HCT116 (cell line): ENCODE results near the gene SRP9. TPM values are rescaled to one million over a fixed set of nuclear protein-coding genes. Genes with fewer than 3 reads are reported as not detected.

Experiments
- ATAC-seq: fragments of 200-7000 bp; cut with Tn5 transposase; 2 replicates; pipeline ENCODE4 v1.9.1; 2020; ENCODE audit warnings: mild to moderate bottlenecking, moderate library complexity
- BruUV-seq: library from RNA; stranded (reverse); fragments of 400-500 nt; replicated peaks from 2 replicates; lab custom pipeline; 2021; lab: Mats Ljungman, UMichigan
- CTCF ChIA-PET: fragments of 300-600 bp; sonication (Branson Sonifier 250); formaldehyde crosslinking; loops from one replicate; lab custom pipeline; 2021; ENCODE audit warnings: antibody characterized with exemption; lab: Charles Lee
- POLR2A ChIA-PET: fragments of 300-600, 350-600 bp; sonication (Branson Sonifier 250); formaldehyde crosslinking; loops from one replicate; lab custom pipeline; 2021; ENCODE audit warnings: antibody characterized with exemption; lab: Charles Lee
- RAD21 ChIA-PET, 2 experiments: fragments of 300-600 bp; sonication (Branson Sonifier 250); formaldehyde crosslinking; loops; one replicate each; lab custom pipeline; 2023; ENCODE audit warnings: low total read pairs in 2 of 2; ENCODE audit not compliant: uncharacterized antibody in 2 of 2, unreplicated experiment in 2 of 2, low non-redundant PET in 1 of 2; lab: Charles Lee
- DNase-seq: peaks from one replicate; pipeline ENCODE4 v3.0.0-alpha.2; 2010; ENCODE audit warnings: low read depth, low spot score
- H2AFZ ChIP-seq: fragments of 200-600 bp; shearing (Covaris generic), sonication (generic); 2 replicates; pipeline ENCODE4 v1.6.1; 2017; ENCODE audit warnings: low read depth, mixed run types, mixed read lengths, antibody characterized with exemption, low read length; ENCODE audit not compliant: poor library complexity, severe bottlenecking
- H3K27ac ChIP-seq: 2 replicates; pipeline ENCODE4 v1.5.1; 2012; ENCODE audit warnings: low read depth, low read length
- H3K27me3 ChIP-seq: fragments of 200-600 bp; sonication (generic); 2 replicates; pipeline ENCODE4 v1.6.1; 2016; ENCODE audit warnings: mixed run types, low read length, mixed read lengths; ENCODE audit not compliant: insufficient read depth
- H3K36me3 ChIP-seq, 2 experiments: fragments of 200-500 bp in 1 of 2; fragments of 200-600 bp in 1 of 2; sonication (Bioruptor generic) in 1 of 2; sonication (generic) in 1 of 2; 2 replicates each; pipeline versions ENCODE4 v1.5.1 to v1.6.1; 2014 to 2016; ENCODE audit warnings: low read length in 2 of 2, inconsistent platforms in 1 of 2, mixed read lengths in 1 of 2, mixed run types in 1 of 2; ENCODE audit not compliant: insufficient read depth in 2 of 2, control insufficient read depth in 1 of 2
- H3K4me1 ChIP-seq, 2 experiments: fragments of 200-600 bp in 1 of 2; sonication (generic) in 1 of 2; 2 replicates each; pipeline versions ENCODE4 v1.5.1 to v1.6.1; 2012 to 2017; ENCODE audit warnings: low read length in 2 of 2, inconsistent platforms in 1 of 2, mild to moderate bottlenecking in 1 of 2, mixed read lengths in 1 of 2, mixed run types in 1 of 2, moderate library complexity in 1 of 2; ENCODE audit not compliant: insufficient read depth in 2 of 2, control insufficient read depth in 1 of 2
- H3K4me2 ChIP-seq: fragments of 200-600 bp; sonication (generic); 2 replicates; pipeline ENCODE4 v1.6.1; 2017; ENCODE audit warnings: mixed run types, low read length, mixed read lengths
- H3K4me3 ChIP-seq, 2 experiments: fragments of 200-600 bp in 1 of 2; sonication (generic) in 1 of 2; replicated peaks in 1 of 2; 2 replicates each; pipeline ENCODE4 v1.5.1; 2011 to 2016; ENCODE audit warnings: low read length in 2 of 2, control low read depth in 1 of 2, low read depth in 1 of 2, mild to moderate bottlenecking in 1 of 2, mixed read lengths in 1 of 2, mixed run types in 1 of 2
- H3K79me2 ChIP-seq: fragments of 200-600 bp; sonication (generic); 2 replicates; pipeline ENCODE4 v1.6.1; 2017; ENCODE audit warnings: mild to moderate bottlenecking, mixed run types, low read length, moderate library complexity, mixed read lengths; ENCODE audit not compliant: insufficient read depth
- H3K9ac ChIP-seq: fragments of 200-600 bp; sonication (generic); 2 replicates; pipeline ENCODE4 v1.6.1; 2016; ENCODE audit warnings: low read length, mixed read lengths
- H3K9me2 ChIP-seq: fragments of 200-600 bp; sonication (generic), shearing (Covaris generic); 2 replicates; pipeline ENCODE4 v1.6.1; 2017; ENCODE audit warnings: mixed run types, mild to moderate bottlenecking, moderate library complexity; ENCODE audit not compliant: insufficient read depth
- H3K9me3 ChIP-seq, 2 experiments: fragments of 200-500 bp in 1 of 2; fragments of 200-600 bp in 1 of 2; sonication (Bioruptor generic) in 1 of 2; sonication (generic) in 1 of 2; 2 replicates each; pipeline ENCODE4 v1.6.1; 2014 to 2017; ENCODE audit warnings: low read length in 2 of 2, mixed read lengths in 2 of 2, inconsistent platforms in 1 of 2, low read depth in 1 of 2, mild to moderate bottlenecking in 1 of 2, mixed run types in 1 of 2, moderate library complexity in 1 of 2; ENCODE audit not compliant: control insufficient read depth in 1 of 2, insufficient read depth in 1 of 2
- H4K20me1 ChIP-seq: fragments of 200-600 bp; sonication (generic), shearing (Covaris generic); 2 replicates; pipeline ENCODE4 v1.6.1; 2017; ENCODE audit warnings: mixed run types, mild to moderate bottlenecking, moderate library complexity; ENCODE audit not compliant: insufficient read depth
- EGR1 ChIP-seq: IDR thresholded peaks from 2 replicates; pipeline ENCODE4 v1.6.1; 2012; ENCODE audit warnings: low read depth
- ELF1 ChIP-seq: IDR thresholded peaks from 2 replicates; pipeline ENCODE4 v1.6.1; 2012; ENCODE audit warnings: low read depth, borderline replicate concordance
- EZH2 ChIP-seq: fragments of 200-600 bp; sonication (generic); IDR thresholded peaks from 2 replicates; pipeline ENCODE4 v1.6.1; 2017; ENCODE audit warnings: antibody characterized with exemption, mixed run types
- EZH2phosphoT487 ChIP-seq: fragments of 200-600 bp; IDR thresholded peaks from 2 replicates; pipeline ENCODE4 v1.6.1; 2018; ENCODE audit warnings: antibody characterized with exemption, borderline replicate concordance
- FOSL1 ChIP-seq: IDR thresholded peaks from 2 replicates; pipeline ENCODE4 v1.6.1; 2012; ENCODE audit warnings: low read depth
- POLR2AphosphoS5 ChIP-seq: IDR thresholded peaks from 2 replicates; pipeline ENCODE4 v1.6.1; 2011; ENCODE audit warnings: mild to moderate bottlenecking, low read depth, low read length, moderate library complexity
- SP1 ChIP-seq: IDR thresholded peaks from 2 replicates; pipeline ENCODE4 v1.6.1; 2012; ENCODE audit warnings: low read depth
- YY1 ChIP-seq: IDR thresholded peaks from 2 replicates; pipeline ENCODE4 v1.6.1; 2011; ENCODE audit warnings: low read length, low read depth, moderate library complexity, mild to moderate bottlenecking; ENCODE audit not compliant: insufficient replicate concordance; ENCODE audit errors: extremely low read depth
- ZNF274 ChIP-seq: fragments of 200-500 bp; sonication (Bioruptor generic); IDR thresholded peaks from 2 replicates; pipeline ENCODE4 v1.6.1; 2014; ENCODE audit warnings: mild to moderate bottlenecking, low read depth, low read length, inconsistent platforms
- intact Hi-C: fragments of 100-400 bp; cut with micrococcal nuclease; formaldehyde crosslinking; loops from 2 replicates; pipeline ENCODE4 v1.10.0; 2022
- total RNA-seq: library from RNA; stranded (reverse); gene quantifications from one replicate; pipeline ENCODE4 v1.2.1, GENCODE V29; 2021; ENCODE audit not compliant: unreplicated experiment
- TF ChIP-seq, protein P1 (sequence below): IDR thresholded peaks from 2 replicates; pipeline ENCODE4 v1.6.1; 2011; ENCODE audit warnings: mild to moderate bottlenecking, low read length, moderate library complexity; ENCODE audit not compliant: insufficient replicate concordance; ENCODE audit errors: extremely low read depth

Gene SRP9
- total RNA-seq, 1 experiment from 2014 or later = 220 TPM

- ChIA-PET POLR2A (no interaction called here), CTCF (no interaction called here), RAD21 (no interaction called here)
- Histone ChIP-seq H3K27ac (no peak overlapping the region), H3K4me1 (no peaks in the 10 kb centered on the region), H3K79me2 (no peaks in the 10 kb centered on the region), H3K9ac (no peak overlapping the region), H3K27me3 (no peaks in the 10 kb centered on the region), H3K9me2 (no peaks in the 10 kb centered on the region), H3K9me3 (no peaks in the 10 kb centered on the region), H3K36me3 (no peaks in the 10 kb centered on the region), H3K4me3 (no peak overlapping the region), H4K20me1 (no peaks in the 10 kb centered on the region), H2AFZ (no peak overlapping the region), H3K4me2 (no peak overlapping the region)
- ATAC-seq (no peak), DNase-seq (no peak)
- BruUV-seq = no TSS peak
- intact Hi-C loops = no loop called here
- TF ChIP-seq SP1 = no peak
- no peak for TF ChIP-seq POLR2AphosphoS5
- TF ChIP-seq ELF1 = no peak
- TF ChIP-seq EZH2phosphoT487 = no peak
- TF ChIP-seq FOSL1 = no peak
- TF ChIP-seq YY1 = no peak
- TF ChIP-seq ZNF274 = no peak
- TF ChIP-seq EZH2 = no peak
These were observed 46.2 kb downstream of the SRP9 start for GRCh38 chr1:225823811-225824261.

DNA sequence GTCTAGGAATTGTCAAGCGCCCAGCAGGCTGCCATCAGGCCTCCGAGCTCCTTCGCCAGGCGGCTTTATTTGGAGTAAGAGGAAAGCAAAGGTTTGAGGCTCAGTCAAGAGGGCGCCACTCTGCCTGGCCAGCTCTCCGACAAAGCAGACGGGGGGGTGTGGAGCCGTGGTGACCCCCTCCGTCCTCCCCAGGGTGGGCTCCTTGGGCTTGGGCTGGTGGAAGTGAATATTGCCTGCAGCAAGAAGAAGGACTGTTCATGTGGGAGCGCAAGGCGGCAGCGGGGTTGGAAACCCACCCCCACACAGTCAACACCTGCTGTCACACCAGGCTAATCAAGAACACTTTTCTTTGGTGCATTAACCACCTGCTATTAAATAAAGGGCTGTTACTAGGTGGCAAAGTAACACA is 46.9 kb downstream of the SRP9 start:
- H4K20me1 ChIP-seq = no peaks in the 10 kb centered on the region
- no peaks in the 10 kb centered on the region for H3K4me1 ChIP-seq
- H3K9ac ChIP-seq = no peak overlapping the region
- H3K27ac ChIP-seq = no peak overlapping the region
- no peaks in the 10 kb centered on the region for H3K36me3 ChIP-seq
- ChIA-PET CTCF (no interaction called here), POLR2A (no interaction called here), RAD21 (no interaction called here)
- no peak overlapping the region for H3K4me2 ChIP-seq
- DNase-seq (no peak), ATAC-seq (no peak)
- TF ChIP-seq, protein P1, sequence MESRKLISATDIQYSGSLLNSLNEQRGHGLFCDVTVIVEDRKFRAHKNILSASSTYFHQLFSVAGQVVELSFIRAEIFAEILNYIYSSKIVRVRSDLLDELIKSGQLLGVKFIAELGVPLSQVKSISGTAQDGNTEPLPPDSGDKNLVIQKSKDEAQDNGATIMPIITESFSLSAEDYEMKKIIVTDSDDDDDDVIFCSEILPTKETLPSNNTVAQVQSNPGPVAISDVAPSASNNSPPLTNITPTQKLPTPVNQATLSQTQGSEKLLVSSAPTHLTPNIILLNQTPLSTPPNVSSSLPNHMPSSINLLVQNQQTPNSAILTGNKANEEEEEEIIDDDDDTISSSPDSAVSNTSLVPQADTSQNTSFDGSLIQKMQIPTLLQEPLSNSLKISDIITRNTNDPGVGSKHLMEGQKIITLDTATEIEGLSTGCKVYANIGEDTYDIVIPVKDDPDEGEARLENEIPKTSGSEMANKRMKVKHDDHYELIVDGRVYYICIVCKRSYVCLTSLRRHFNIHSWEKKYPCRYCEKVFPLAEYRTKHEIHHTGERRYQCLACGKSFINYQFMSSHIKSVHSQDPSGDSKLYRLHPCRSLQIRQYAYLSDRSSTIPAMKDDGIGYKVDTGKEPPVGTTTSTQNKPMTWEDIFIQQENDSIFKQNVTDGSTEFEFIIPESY = no peak
- no peak for TF ChIP-seq EGR1
- no peak for TF ChIP-seq FOSL1
- no peak for TF ChIP-seq ELF1
- no peaks in the 10 kb centered on the region for H3K9me2 ChIP-seq
- no TSS peak for BruUV-seq
- intact Hi-C loops = no loop called here
- H3K9me3 ChIP-seq = no peaks in the 10 kb centered on the region
- H3K27me3 ChIP-seq = no peaks in the 10 kb centered on the region
- H3K79me2 ChIP-seq = no peaks in the 10 kb centered on the region
- no peak overlapping the region for H3K4me3 ChIP-seq
- no peak overlapping the region for H2AFZ ChIP-seq
